HG02678 (cell line): Measurements from ENCODE around the gene KDM2B.

ENCODE experiments used
- ATAC-seq: cut with Tn5 transposase; IDR thresholded peaks from one replicate; pipeline ENCODE4 v1.9.1; 2021; ENCODE audit warnings: mild to moderate bottlenecking, moderate library complexity; ENCODE audit not compliant: unreplicated experiment

KDM2B gene

DNA sequence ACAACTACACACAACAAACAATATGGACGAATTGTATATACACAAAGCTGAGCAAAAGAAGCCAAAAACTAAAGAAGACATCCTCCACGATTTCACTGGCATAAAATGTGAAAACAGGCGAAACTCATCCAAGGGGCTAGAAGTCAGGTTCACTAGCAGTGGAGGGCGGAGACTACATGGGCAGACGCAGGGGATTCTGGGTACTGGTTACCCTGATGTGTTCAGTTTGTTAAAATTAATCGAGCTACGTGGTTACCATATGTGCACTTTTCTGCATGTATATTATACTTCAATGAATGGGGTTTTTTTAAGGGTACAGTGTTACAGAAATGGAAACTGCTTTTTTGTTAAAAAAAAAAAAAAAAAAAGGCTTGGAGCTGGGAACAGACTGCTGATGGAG is 12.3 kb downstream of the KDM2B start:
- ATAC-seq = no peak

DNA sequence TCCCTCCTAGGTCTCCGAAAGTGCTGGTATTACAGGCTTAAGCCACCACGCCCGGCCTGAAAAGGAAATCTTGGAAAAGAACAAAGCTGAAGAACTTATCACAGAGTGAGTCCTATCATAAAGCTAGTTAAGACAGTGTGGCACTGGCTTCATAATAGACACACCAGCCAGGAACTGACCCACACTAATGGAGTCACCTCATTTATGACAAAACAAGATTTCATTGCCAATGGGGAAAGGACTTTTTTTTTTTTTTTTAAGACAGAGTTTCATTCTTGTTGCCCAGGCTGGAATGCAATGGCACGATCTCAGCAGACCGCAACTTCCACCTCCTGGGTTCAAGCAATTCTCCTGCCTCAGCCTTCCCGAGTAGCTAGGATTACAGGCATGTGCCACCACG is 15.7 kb downstream of the KDM2B start:
- ATAC-seq = no peak

GRCh38 chr12:121562488-121562887 is 18.3 kb downstream of the KDM2B start:
- ATAC-seq = no peak

DNA sequence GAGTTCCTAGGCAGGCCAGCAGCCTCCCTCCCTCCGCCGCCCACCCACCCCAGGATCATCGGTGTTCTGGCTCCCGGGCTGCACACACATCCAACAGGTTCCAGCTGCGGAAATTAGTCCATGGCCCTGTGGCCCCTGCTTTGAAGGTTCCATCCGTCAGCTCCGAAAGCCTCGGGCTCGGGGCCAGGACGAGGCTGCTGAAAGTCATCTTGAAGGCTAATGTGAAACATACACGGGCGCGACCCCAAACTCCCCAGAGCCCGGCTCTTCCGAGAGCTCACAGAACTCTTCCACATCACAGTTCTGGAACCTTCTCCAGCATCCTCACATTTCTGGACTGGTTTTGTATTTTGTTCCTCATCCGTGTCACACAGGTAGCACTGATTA is 19.8 kb downstream of the KDM2B start:
- no peak for ATAC-seq

DNA sequence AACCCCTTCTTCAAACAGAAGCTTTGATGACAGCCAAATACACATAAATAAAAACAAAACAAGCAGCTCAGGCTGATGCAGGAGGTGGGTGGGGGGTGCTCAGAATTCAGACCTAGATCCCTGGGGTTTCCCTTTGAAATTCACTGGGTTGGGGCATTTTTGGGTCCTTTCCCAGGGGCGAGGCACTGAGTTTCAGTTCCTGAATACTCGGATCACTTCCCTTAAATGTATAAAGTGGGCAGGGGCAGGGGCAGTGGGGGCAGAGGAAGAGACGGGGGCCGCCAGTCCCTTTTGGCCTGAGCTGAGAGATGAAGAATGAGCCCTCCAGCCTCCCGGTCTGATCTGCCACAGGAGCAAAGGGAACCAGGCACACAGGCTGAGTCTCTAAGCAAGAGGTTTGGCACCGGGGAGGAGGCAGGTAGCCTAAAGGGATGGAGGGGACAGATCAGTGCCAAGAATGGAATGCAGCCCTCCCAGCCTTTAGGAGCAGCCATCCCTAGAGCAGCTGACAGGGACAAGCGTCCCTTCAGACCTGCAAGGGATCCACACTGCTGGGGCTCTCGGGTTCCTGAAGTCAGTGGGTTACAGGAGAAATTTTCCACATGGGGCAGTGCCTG is 20.3 kb downstream of the KDM2B start:
- ATAC-seq = no peak

- ATAC-seq = no peak
Observed at GRCh38 chr12:121558956-121559355, 21.9 kb downstream of the KDM2B start.

DNA sequence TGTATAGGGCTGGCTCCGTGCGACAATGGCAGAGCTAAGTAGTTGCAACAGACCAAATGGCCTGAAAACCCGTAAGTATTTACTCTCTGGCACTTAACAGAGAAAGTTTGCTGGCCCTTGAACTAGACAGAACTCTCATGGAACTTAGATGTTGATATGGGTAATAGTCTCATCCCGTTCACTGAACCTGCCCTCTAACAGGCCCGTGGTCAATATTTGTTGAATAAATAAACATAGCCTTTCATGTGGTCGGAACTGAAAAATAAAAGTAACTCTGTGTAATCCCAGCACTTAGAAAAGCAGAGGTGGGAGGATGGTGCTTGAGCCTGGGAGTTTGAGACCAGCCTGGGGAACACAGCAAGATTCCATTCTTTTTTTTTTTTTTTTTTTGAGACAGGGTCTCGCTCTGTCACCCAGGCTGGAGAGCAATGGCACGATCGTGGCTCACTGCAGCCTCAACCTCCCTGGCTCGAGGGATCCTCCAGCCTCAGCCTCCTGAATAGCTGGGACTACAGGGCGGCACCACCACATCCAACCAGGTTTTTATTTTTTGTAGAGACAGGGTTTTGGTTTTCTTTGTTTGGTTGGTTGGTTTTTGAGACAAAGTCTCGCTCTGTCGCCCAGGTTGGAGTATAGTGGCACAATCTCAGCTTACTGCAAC is 29.7 kb downstream of the KDM2B start:
- no peak for ATAC-seq

GRCh38 chr12:121549075-121549474 is 31.7 kb downstream of the KDM2B start:
- no peak for ATAC-seq

- ATAC-seq = no peak
Observed at GRCh38 chr12:121545480-121545879, 35.3 kb downstream of the KDM2B start.

- no peak for ATAC-seq
Observed at GRCh38 chr12:121543786-121544185, 37.0 kb downstream of the KDM2B start.

- no peak for ATAC-seq
Observed at GRCh38 chr12:121539908-121540307, 40.9 kb downstream of the KDM2B start.

DNA sequence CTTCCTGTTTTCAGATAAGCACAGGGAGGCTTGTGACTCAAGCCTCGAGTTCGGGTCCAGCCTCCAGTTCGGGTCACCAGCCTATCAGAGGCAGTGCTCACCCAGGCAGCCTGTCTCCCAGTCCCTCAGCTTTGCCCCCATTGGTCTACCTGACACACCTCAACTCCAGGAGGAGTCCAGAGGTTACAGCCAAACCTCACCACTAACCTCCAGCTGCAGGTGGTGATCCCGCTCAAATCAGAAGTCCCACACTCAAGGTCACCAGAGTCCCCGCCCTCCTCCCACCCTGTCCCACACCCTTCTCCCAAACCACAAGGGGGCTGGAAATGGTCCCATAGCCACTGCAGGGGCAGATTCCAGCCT is 42.1 kb downstream of the KDM2B start:
- ATAC-seq = no peak

DNA sequence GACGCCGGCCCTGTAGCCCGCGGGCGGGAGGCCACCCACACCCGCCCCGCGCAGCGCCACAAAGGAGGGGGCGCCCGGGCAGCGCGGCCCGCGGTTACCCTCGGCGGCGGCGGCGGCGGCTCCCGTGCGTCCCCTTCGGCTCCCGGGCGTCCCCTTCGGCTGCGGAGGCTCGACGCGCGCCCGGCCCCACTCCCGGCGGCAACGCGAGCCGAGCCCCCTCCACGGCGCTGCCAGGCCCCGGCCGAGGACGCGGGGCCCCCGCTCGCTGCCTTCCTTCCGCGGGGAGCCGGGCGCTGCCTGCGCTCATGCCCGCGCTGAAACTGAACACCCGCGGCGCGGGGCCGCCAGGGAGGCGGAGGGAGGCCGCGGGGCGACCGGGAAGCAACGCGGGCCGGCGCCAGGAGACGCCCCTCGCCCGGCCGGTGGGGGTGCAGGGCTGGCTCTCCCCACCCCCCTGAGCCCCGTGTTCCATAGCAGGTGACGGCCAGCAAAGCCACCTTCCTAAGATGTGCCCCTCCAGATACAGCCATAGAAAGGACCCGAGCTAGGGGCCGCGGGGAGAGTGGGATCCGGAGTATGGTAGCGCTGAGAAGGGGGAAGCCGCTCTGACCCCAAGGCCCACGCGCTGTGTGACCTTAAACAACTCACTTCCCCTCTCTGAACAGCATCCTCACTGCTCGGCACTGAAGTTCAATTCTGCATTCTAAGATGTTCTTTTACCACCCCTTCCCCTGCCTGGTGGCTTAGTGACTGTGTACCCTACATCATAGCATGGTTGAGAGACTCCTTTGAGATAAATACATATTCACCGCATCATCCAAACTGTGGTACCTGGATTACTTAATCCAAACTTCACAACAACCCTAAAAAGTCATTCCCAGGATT is 42.8 kb downstream of the KDM2B start:
- ATAC-seq = peak; percentile 7

DNA sequence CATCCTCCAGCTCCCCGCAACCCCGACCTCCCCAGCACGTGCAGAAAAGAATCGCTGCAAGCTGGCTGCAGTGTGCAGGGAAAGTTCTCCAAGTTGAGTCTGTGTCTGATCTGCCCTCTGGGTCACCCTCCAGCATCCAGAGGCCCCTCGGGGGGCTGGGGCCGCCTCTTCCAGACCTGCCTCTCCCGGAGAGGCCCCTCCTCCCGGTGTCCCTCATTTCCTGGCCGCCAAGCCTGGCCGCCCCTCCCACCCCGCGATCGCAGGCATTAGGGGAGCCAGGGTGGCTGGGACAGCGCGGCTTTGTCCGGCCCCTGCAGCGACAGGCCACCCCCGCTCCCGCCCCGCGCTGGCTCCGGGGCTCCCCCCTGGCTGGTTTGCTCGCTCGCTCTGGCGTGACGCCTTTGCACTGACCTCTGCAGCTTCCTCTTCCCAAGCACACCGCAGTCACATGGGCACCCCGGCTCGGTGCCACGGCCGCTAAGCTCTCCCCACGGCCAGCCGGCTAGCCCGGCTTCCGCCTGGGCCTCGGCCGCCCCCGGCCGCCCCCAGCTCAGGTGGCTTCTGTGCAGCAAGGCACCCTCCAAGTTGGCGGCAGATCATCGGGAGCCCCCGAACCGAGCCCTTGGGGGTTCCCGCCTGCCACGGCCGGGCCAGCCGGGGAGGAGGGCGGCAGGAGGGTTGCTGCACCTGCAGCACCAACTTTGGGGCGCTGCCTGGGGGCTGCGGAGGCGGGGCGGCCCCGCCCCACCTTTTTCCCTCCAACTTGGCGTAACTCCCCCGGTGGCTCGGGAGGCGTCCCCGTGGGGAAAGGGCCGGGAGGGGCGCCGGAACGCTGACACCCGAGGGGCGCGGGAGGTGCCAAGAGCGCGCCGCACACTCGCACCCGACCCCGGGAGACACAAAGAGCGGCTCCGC is 43.7 kb downstream of the KDM2B start:
- peak; percentile 60 for ATAC-seq

DNA sequence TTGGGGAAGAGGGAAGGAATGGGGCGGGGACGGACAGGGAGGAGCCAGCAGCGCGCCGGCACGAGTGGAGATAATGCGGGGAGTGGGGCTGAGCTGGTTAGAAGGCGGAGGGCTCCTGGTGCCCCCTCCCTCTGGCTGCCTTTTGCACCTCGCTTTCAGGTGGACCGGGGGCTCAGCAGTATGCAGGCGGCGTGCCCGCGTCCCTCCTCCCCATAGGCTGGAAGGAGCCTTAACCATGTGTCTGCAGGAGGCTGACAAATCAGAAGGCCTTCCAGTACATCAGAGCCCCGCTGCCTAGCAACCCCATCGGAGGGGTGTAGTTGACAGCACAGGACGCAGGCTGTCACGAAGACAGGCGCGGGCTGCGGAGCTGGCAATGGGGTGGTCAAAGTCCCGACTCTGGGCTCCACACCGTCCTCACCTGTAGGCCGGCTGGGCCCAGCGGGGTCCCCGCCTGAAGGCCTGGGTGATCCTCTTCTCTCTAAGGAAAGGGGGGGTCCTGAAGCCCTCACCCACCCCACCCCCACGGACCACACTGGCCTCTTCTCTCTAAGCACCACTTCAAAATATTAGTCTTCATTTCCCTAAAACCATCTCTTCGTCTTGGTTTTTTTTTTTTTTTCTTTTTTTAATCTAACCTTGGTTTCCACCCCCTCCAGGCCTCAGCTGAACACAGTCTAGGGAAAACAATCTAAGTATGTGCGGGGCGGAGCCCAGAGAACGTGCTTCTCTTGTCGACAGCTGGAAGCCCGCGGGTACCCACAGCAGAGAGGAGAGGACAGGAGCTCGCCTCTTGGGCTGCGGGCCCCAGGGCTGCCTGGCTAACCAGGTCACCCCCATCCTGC is 44.5 kb downstream of the KDM2B start:
- ATAC-seq = peak; percentile 62

DNA sequence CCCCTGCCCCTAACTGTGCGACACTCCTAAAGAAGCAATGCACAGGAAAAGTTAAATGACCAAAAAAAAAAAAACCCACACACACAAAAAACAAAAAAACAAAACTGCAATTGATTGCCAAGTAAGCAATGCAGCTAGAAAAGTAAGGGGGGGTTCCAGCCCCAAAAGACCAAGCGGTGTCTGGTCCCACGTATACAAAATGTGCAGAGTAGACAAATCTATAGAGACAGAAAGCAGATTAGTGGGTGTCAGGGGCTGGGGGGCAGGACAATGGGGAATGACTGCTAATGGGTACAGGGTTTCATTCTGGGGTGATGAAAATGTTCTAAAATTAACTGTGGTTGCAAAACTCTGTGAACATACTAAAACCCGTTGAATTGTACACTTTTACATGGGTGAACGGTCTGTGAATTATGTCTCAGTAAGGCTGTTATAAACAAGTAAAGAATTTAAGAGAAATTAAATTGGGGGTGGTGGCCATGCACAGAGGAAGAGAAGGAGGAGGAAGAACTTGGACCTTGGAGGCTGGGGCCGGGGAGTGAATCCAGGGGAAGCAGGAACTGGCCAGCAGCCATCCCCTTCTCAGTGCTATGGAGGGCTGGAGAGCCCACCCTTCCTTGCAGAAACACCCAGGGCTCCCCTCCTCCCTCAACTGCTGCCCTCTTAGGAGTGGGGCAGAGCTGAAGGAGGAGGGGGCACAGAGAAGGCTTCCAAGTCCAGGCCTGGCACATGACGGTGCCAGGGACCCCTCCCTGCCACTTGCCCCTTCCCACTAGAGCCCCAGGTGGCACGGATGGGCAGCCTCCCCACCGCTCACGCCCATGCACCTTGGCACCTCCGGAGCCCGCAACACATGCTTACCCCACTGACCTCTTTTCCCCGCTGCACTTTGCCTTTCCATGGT is 45.4 kb downstream of the KDM2B start:
- no peak for ATAC-seq

DNA sequence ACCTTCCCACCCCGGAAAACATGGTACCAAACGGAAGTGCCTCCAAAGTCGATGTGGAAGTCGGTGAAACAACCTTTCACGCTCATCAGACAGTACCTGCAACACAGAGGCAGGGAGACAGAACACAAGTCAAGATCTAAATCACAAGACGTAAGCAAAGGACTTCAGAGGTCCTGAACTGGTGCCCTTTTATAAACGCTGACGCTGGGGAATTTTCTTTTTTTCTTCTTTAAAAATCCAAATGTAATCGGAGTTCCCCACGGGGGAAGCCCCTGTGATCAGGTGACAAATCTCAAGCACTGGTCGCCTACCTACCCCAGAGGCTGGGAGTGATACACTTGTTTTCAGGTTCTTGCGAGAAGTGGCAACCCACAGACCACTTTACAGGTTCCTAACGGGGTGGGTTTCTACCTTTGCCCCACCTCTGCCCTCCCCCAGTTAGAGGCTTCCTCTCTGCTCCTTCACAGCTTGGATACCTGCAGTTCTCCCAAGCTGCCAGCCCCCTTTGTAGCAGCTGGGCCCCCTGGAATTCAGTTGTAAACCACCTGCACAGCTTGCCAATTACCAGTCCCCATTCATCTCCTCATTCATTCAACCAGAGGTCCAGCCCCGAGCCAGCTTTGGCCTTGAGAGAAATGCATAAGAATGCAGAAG is 46.2 kb downstream of the KDM2B start:
- no peak for ATAC-seq

DNA sequence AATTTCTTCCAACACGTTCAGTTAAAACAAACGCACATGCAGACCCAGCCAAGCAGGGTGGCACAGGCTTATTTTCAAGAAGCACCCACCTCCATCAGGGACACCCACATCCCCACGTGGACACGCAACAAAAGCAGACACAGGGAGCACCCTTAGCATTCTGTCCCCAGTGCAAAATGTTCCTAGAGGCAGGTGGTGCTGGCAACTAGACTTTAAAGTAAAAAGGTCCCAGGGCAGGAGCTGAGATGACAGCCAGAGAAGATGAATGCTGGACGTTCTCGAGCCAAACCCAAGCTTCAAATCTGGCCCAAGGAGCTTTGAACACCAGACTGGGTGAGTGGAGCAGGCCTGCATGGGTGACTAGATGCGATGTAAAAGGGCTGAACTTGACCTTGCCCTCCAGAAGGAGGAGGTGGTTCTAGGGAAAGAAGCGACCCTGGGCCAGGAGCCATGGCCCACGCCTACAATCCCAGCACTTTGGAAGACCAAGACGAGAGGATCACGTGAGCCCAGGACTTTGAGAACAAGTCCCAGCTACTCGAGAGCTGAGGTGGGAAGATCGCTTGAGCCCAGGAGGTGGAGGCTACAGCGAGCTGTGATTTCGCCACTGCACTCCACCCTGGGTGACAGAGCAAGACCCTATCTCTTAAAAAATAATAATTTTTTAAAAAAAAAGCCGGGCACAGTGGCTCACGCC is 47.3 kb downstream of the KDM2B start:
- no peak for ATAC-seq
